Neural cell (in vitro differentiated cells): ENCODE data around the gene ARHGAP20. TPM values are rescaled to one million over a fixed set of nuclear protein-coding genes. Genes with fewer than 3 reads are reported as not detected.

Source experiments
- H2AFZ ChIP-seq: fragments of 200-600, 300-800 bp; sonication (generic), shearing (Covaris generic); 2 replicates; pipeline ENCODE4 v1.6.0; 2014; ENCODE audit warnings: low read depth, mild to moderate bottlenecking, antibody characterized with exemption, low read length, moderate library complexity
- H3F3A ChIP-seq: fragments of 200-600 bp; shearing (Covaris generic); 2 replicates; pipeline ENCODE4 v1.6.1; 2016; ENCODE audit warnings: mild to moderate bottlenecking, moderate library complexity, mixed read lengths, antibody characterized with exemption, low read length; ENCODE audit not compliant: insufficient read depth, poor library complexity, severe bottlenecking
- H3K27ac ChIP-seq: fragments of 200-600, 300-800 bp; sonication (generic), shearing (Covaris generic); 2 replicates; pipeline ENCODE4 v1.5.1; 2014; ENCODE audit warnings: mild to moderate bottlenecking, low read length, moderate library complexity
- H3K27me3 ChIP-seq: fragments of 300-800, 200-600 bp; sonication (generic), shearing (Covaris generic); 2 replicates; pipeline ENCODE4 v1.6.0; 2014; ENCODE audit warnings: mild to moderate bottlenecking, low read depth, low read length, moderate library complexity; ENCODE audit not compliant: insufficient read depth
- H3K36me3 ChIP-seq: fragments of 300-800, 200-600 bp; sonication (generic), shearing (Covaris generic); 2 replicates; pipeline ENCODE4 v1.5.1; 2014; ENCODE audit warnings: mild to moderate bottlenecking, antibody characterized with exemption, low read length, moderate library complexity; ENCODE audit not compliant: insufficient read depth
- H3K4me2 ChIP-seq: fragments of 300-800, 200-600 bp; sonication (generic), shearing (Covaris generic); 2 replicates; pipeline ENCODE4 v1.6.0; 2014; ENCODE audit warnings: mild to moderate bottlenecking, low read length
- H3K4me3 ChIP-seq: fragments of 300-800, 200-600 bp; sonication (generic), shearing (Covaris generic); 2 replicates; pipeline ENCODE4 v1.5.1; 2014; ENCODE audit warnings: mild to moderate bottlenecking, low read length, moderate library complexity
- H3K79me2 ChIP-seq: fragments of 200-600 bp; shearing (Covaris generic); replicated peaks from 2 replicates; pipeline ENCODE4 v1.6.0; 2014; ENCODE audit warnings: mild to moderate bottlenecking, low read length, moderate library complexity; ENCODE audit not compliant: insufficient read depth
- H3K9ac ChIP-seq: fragments of 300-800, 200-600 bp; sonication (generic), shearing (Covaris generic); 2 replicates; pipeline ENCODE4 v1.6.1; 2016; ENCODE audit warnings: mild to moderate bottlenecking, low read length, mixed read lengths
- H3K9me2 ChIP-seq: fragments of 200-600 bp; shearing (Covaris generic); 2 replicates; pipeline ENCODE4 v1.6.1; 2016; ENCODE audit warnings: mild to moderate bottlenecking, low read length, mixed read lengths; ENCODE audit not compliant: insufficient read depth
- H3K9me3 ChIP-seq: fragments of 200-600, 300-800 bp; sonication (generic), shearing (Covaris generic); 2 replicates; pipeline ENCODE4 v1.6.1; 2016; ENCODE audit warnings: mild to moderate bottlenecking, mixed run types, low read length, moderate library complexity, mixed read lengths
- H4K20me1 ChIP-seq: fragments of 200-600 bp; shearing (Covaris generic); 2 replicates; pipeline ENCODE4 v1.6.1; 2016; ENCODE audit warnings: mild to moderate bottlenecking, mixed run types; ENCODE audit not compliant: insufficient read depth
- CTCF ChIP-seq: fragments of 450-650 bp; IDR thresholded peaks from 2 replicates; pipeline ENCODE4 v1.5.1; 2014; ENCODE audit warnings: antibody characterized with exemption, mild to moderate bottlenecking, moderate library complexity; ENCODE audit not compliant: poor library complexity, severe bottlenecking
- EP300 ChIP-seq: fragments of 450-650 bp; conservative IDR thresholded peaks from 2 replicates; pipeline ENCODE4 v1.6.1; 2014; ENCODE audit warnings: antibody characterized with exemption, mild to moderate bottlenecking, moderate library complexity; ENCODE audit not compliant: poor library complexity, severe bottlenecking
- EZH2 ChIP-seq: fragments of 200-600, 300-800 bp; shearing (Covaris generic), sonication (generic); IDR thresholded peaks from 2 replicates; pipeline ENCODE4 v1.6.1; 2014; ENCODE audit warnings: antibody characterized with exemption, low read length, borderline replicate concordance, mild to moderate bottlenecking; ENCODE audit not compliant: insufficient read depth, poor library complexity, severe bottlenecking
- MXI1 ChIP-seq: fragments of 450-650 bp; conservative IDR thresholded peaks from 2 replicates; pipeline ENCODE4 v1.6.1; 2014; ENCODE audit warnings: antibody characterized with exemption, mild to moderate bottlenecking; ENCODE audit not compliant: poor library complexity, severe bottlenecking
- POLR2AphosphoS5 ChIP-seq: IDR thresholded peaks from 2 replicates; pipeline ENCODE4 v1.6.1; 2012
- RAD21 ChIP-seq: fragments of 450-650 bp; conservative IDR thresholded peaks from 2 replicates; pipeline ENCODE4 v1.6.1; 2014; ENCODE audit warnings: antibody characterized with exemption, mild to moderate bottlenecking, moderate library complexity
- REST ChIP-seq: IDR thresholded peaks from 2 replicates; pipeline ENCODE4 v1.6.1; 2012; ENCODE audit warnings: borderline replicate concordance
- SMC3 ChIP-seq: fragments of 450-650 bp; conservative IDR thresholded peaks from 2 replicates; pipeline ENCODE4 v1.6.1; 2014; ENCODE audit warnings: antibody characterized with exemption, mild to moderate bottlenecking, moderate library complexity; ENCODE audit not compliant: poor library complexity
- TAF1 ChIP-seq: IDR thresholded peaks from 2 replicates; pipeline ENCODE4 v1.6.1; 2012; ENCODE audit warnings: low read depth
- polyA plus RNA-seq: library from polyadenylated mRNA; depleted of rRNA; stranded (reverse); fragments of >200 nt; gene quantifications from 2 replicates; pipeline ENCODE4 v1.2.3, GENCODE V29; 2014

ARHGAP20 gene
- polyA plus RNA-seq, 1 donor from 2014 or later: 1.2 TPM

GRCh38 chr11:110606415-110606814 lies 105.8 kb downstream of the ARHGAP20 start:
- Histone ChIP-seq H3K9me2 (no peaks in the 10 kb centered on the region), H3K4me3 (no peak overlapping the region), H3K36me3 (no peaks in the 10 kb centered on the region), H3K9me3 (no peaks in the 10 kb centered on the region), H3K9ac (no peak overlapping the region), H3F3A (no peaks in the 10 kb centered on the region), H3K4me2 (no peak overlapping the region), H2AFZ (no peak overlapping the region), H3K27ac (no peak overlapping the region), H3K79me2 (no peaks in the 10 kb centered on the region), H4K20me1 (no peaks in the 10 kb centered on the region), H3K27me3 (no peaks in the 10 kb centered on the region)
- TF ChIP-seq SMC3 (no peak), EZH2 (no peak), POLR2AphosphoS5 (no peak), EP300 (no peak), CTCF (no peak), REST (no peak), RAD21 (no peak), MXI1 (no peak), TAF1 (no peak)

- H3K27ac ChIP-seq: no peak overlapping the region
- no peak for TF ChIP-seq TAF1
- TF ChIP-seq EZH2: no peak
- TF ChIP-seq POLR2AphosphoS5: no peak
- no peak for TF ChIP-seq CTCF
- TF ChIP-seq REST: no peak
- TF ChIP-seq SMC3: no peak
- H3K4me2 ChIP-seq: no peak overlapping the region
- H2AFZ ChIP-seq: no peak overlapping the region
- no peaks in the 10 kb centered on the region for H3F3A ChIP-seq
- no peak overlapping the region for H3K4me3 ChIP-seq
- H3K9me2 ChIP-seq: no peaks in the 10 kb centered on the region
- no peak overlapping the region for H3K9ac ChIP-seq
- H3K36me3 ChIP-seq: no peaks in the 10 kb centered on the region
- H3K27me3 ChIP-seq: no peaks in the 10 kb centered on the region
- H4K20me1 ChIP-seq: no peaks in the 10 kb centered on the region
- H3K79me2 ChIP-seq: no peaks in the 10 kb centered on the region
- no peaks in the 10 kb centered on the region for H3K9me3 ChIP-seq
These were observed 110.3 kb downstream of the ARHGAP20 start for GRCh38 chr11:110601936-110602335.
